PFSK-1 (cell line): ENCODE data around the gene VSIG10L2.

Source experiments
- POLR2AphosphoS5 ChIP-seq: IDR thresholded peaks from 2 replicates; pipeline ENCODE4 v1.6.1; 2012; ENCODE audit warnings: low read depth, mild to moderate bottlenecking, control low read depth, low read length, moderate library complexity
- REST ChIP-seq, 2 experiments: IDR thresholded peaks; 2 replicates each; pipeline versions ENCODE4 v1.6.1 to v1.8.0; 2011 to 2012; ENCODE audit warnings: low read depth in 2 of 2, low read length in 2 of 2, control low read depth in 1 of 2, inconsistent platforms in 1 of 2, mild to moderate bottlenecking in 1 of 2, moderate library complexity in 1 of 2; ENCODE audit not compliant: insufficient read depth in 1 of 2
- TAF1 ChIP-seq: IDR thresholded peaks from 2 replicates; pipeline ENCODE4 v1.6.1; 2012; ENCODE audit warnings: low read length, control low read depth, borderline replicate concordance; ENCODE audit not compliant: insufficient read depth

- no peak for TF ChIP-seq POLR2AphosphoS5
- no peak for TF ChIP-seq TAF1
- TF ChIP-seq REST (IDR thresholded peaks at IDR 0.05; ENCODE audit: insufficient read depth in 1 of 2, low read depth in 2 of 2, low read length in 2 of 2): no peak
These were observed 21.7 kb downstream of the VSIG10L2 start for GRCh38 chr11:125967515-125967914.
